Purkinje cell (primary cell): ENCODE data around the gene TTC3. TPM values are rescaled to one million over a fixed set of nuclear protein-coding genes. Genes with fewer than 3 reads are reported as not detected.

ENCODE experiments used
- polyA plus RNA-seq: library from polyadenylated mRNA; unstranded; fragments of >200 nt; fragmentation: Nextera tagmentation; gene quantifications from 2 replicates; pipeline ENCODE4 v1.2.1, GENCODE V29; 2014

TTC3 gene, protein sequence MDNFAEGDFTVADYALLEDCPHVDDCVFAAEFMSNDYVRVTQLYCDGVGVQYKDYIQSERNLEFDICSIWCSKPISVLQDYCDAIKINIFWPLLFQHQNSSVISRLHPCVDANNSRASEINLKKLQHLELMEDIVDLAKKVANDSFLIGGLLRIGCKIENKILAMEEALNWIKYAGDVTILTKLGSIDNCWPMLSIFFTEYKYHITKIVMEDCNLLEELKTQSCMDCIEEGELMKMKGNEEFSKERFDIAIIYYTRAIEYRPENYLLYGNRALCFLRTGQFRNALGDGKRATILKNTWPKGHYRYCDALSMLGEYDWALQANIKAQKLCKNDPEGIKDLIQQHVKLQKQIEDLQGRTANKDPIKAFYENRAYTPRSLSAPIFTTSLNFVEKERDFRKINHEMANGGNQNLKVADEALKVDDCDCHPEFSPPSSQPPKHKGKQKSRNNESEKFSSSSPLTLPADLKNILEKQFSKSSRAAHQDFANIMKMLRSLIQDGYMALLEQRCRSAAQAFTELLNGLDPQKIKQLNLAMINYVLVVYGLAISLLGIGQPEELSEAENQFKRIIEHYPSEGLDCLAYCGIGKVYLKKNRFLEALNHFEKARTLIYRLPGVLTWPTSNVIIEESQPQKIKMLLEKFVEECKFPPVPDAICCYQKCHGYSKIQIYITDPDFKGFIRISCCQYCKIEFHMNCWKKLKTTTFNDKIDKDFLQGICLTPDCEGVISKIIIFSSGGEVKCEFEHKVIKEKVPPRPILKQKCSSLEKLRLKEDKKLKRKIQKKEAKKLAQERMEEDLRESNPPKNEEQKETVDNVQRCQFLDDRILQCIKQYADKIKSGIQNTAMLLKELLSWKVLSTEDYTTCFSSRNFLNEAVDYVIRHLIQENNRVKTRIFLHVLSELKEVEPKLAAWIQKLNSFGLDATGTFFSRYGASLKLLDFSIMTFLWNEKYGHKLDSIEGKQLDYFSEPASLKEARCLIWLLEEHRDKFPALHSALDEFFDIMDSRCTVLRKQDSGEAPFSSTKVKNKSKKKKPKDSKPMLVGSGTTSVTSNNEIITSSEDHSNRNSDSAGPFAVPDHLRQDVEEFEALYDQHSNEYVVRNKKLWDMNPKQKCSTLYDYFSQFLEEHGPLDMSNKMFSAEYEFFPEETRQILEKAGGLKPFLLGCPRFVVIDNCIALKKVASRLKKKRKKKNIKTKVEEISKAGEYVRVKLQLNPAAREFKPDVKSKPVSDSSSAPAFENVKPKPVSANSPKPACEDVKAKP (N-terminal part only)
- 105 and 136 TPM in 2 replicates for polyA plus RNA-seq

DNA sequence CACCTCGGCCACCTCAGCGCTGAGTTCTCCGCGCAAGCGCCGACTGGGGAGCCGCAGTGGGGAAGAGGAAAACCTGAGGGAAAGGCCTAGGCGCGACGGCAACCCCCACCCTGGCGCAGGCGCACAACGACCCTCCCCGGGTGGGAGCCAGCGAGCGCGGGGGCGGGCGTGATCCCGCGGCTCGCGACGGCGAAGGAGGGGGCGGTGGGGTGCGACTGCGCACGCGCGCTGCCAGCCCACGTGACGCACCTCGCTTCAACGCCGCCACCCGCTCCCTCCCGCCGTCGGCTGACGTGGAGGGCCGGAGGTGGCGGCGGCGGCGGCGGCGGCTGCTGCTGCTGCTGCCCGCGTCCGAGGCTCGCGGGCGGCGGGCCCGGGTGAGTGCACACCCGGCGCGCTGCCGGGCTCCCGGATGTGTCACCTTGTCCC is at the start of gene TTC3, which contains the start of gene PIGP:
Gene TTC3, plus strand, starts transcription at position 267 of the 429 bp plus-strand sequence. CDS start 14,004 bp downstream, outside the sequence.
Gene PIGP, minus strand, starts transcription at position 84 of the 429 bp plus-strand sequence. CDS start 556 bp downstream, outside the sequence.

Other genes starting within 250 kb of the TTC3 start
- gene HLCS, start 106.6 kb upstream of the TTC3 start, polyA plus RNA-seq, result 7.2 and 8.3 TPM in 2 replicates
- gene RIPPLY3, start 66.6 kb upstream of the TTC3 start, polyA plus RNA-seq, result not detected in 2 replicates
- gene PIGP, start 183 bp upstream of the TTC3 start, polyA plus RNA-seq, result 545 and 584 TPM in 2 replicates
- 15.7 and 24.4 TPM in 2 replicates for gene VPS26C, start 194.1 kb downstream of the TTC3 start, polyA plus RNA-seq